Neural progenitor cell (in vitro differentiated cells): ENCODE data around the gene ELAVL4.

Experiments used
- EZH2 ChIP-seq: fragments of 200-600 bp; sonication (generic); IDR thresholded peaks from 2 replicates; pipeline ENCODE4 v1.6.1; 2017; ENCODE audit warnings: antibody characterized with exemption, mild to moderate bottlenecking, moderate library complexity
- TF ChIP-seq, protein P1 (sequence below): fragments of 200-600 bp; sonication (generic); IDR thresholded peaks from 2 replicates; pipeline ENCODE4 v1.5.1; 2017; ENCODE audit warnings: antibody characterized with exemption, mild to moderate bottlenecking

DNA sequence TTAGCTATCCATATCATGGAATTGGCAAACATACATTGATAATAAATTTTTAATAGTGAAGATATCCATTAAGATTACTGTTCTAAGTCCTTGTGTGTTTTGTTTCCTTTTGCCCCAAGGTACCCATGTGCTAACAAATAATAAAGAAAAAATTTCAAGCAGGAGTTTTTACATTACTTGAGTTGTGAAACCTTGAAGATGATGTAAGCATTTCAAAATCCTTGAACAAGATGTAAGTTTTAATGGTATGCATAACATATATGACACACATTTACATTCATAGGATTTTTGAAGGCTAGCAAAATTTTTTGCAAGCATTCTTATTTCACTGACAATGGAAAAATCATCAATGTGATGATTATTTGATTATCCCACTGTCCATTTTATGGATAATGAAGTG, 10.9 kb upstream of the ELAVL4 start:
- TF ChIP-seq, protein P1, sequence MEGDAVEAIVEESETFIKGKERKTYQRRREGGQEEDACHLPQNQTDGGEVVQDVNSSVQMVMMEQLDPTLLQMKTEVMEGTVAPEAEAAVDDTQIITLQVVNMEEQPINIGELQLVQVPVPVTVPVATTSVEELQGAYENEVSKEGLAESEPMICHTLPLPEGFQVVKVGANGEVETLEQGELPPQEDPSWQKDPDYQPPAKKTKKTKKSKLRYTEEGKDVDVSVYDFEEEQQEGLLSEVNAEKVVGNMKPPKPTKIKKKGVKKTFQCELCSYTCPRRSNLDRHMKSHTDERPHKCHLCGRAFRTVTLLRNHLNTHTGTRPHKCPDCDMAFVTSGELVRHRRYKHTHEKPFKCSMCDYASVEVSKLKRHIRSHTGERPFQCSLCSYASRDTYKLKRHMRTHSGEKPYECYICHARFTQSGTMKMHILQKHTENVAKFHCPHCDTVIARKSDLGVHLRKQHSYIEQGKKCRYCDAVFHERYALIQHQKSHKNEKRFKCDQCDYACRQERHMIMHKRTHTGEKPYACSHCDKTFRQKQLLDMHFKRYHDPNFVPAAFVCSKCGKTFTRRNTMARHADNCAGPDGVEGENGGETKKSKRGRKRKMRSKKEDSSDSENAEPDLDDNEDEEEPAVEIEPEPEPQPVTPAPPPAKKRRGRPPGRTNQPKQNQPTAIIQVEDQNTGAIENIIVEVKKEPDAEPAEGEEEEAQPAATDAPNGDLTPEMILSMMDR, result no peak
- no peak for TF ChIP-seq EZH2
